ENCODE measurements around the gene ZSWIM8. TPM values are rescaled to one million over a fixed set of nuclear protein-coding genes. Genes with fewer than 3 reads are reported as not detected.

ZSWIM8 gene
- total RNA-seq, 4 donors from 2014 or later: 87.5 to 345 (median 187) TPM

- Histone ChIP-seq H3K4me3 (peak overlapping the region in 1 of 4 donors; percentile 2), H3K27ac (no peak overlapping the region), H3K36me3 (peaks cover 0 to 59% (median 0%) of the 10 kb centered on the region in 3 donors), H3K27me3 (no peaks in the 10 kb centered on the region), H3K9me3 (no peaks in the 10 kb centered on the region), H3K4me1 (peaks cover 0 to 10% (median 0%) of the 10 kb centered on the region in 4 donors)
- DNase-seq: no peak
- TF ChIP-seq, protein P1, sequence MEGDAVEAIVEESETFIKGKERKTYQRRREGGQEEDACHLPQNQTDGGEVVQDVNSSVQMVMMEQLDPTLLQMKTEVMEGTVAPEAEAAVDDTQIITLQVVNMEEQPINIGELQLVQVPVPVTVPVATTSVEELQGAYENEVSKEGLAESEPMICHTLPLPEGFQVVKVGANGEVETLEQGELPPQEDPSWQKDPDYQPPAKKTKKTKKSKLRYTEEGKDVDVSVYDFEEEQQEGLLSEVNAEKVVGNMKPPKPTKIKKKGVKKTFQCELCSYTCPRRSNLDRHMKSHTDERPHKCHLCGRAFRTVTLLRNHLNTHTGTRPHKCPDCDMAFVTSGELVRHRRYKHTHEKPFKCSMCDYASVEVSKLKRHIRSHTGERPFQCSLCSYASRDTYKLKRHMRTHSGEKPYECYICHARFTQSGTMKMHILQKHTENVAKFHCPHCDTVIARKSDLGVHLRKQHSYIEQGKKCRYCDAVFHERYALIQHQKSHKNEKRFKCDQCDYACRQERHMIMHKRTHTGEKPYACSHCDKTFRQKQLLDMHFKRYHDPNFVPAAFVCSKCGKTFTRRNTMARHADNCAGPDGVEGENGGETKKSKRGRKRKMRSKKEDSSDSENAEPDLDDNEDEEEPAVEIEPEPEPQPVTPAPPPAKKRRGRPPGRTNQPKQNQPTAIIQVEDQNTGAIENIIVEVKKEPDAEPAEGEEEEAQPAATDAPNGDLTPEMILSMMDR (IDR thresholded peaks at IDR 0.05): no peak
- no peak for TF ChIP-seq POLR2A (IDR thresholded peaks at IDR 0.05)
Observed at GRCh38 chr10:73807471-73807870, 22.1 kb downstream of the ZSWIM8 start.

DNA sequence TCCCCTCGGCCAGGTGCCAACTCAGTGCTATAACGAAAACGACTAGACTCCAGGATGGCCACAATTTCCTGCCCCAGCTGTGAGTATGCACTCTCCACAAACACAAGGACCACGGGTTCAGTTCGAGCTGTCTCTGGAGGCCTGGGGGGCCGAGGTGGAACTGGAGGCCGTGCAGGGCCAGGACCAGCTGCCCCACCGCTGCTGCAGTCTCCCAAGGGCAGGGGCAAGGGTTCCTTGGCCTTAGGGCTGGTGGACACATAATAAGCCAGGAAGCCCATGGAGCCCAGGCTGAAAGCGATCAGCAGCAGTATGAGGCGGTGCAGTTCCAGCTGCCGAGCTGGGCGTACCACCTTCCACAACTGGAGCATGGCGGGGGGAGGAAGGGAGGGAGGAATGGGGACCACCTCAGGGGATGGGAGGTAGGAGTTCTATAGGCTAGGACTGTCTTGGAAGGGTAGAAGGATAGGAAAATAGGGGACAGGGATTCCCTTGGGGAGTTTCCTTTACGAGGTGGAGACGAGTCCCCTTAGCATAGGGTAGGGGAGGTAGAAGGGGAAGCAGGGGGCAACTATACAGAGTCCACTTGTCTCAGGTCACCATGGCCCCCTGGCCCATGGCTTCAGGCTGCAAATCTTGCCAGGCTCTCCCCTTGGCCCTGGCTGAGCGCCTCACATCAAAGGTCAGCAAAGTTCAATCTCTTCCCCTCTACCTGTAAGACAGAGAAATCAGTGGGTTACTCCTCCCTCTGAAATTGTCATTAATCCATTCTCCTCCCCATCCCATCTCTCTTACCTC is 22.8 kb downstream of the ZSWIM8 start:
- Histone ChIP-seq H3K36me3 (peaks cover 0 to 52% (median 0%) of the 10 kb centered on the region in 3 donors), H3K27ac (no peak overlapping the region), H3K27me3 (no peaks in the 10 kb centered on the region), H3K9me3 (no peaks in the 10 kb centered on the region), H3K4me1 (peaks cover 0 to 10% (median 0%) of the 10 kb centered on the region in 4 donors), H3K4me3 (no peak overlapping the region)
- DNase-seq: no peak
- no peak for TF ChIP-seq POLR2A (IDR thresholded peaks at IDR 0.05)
- TF ChIP-seq, protein P1 (IDR thresholded peaks at IDR 0.05): no peak

DNA sequence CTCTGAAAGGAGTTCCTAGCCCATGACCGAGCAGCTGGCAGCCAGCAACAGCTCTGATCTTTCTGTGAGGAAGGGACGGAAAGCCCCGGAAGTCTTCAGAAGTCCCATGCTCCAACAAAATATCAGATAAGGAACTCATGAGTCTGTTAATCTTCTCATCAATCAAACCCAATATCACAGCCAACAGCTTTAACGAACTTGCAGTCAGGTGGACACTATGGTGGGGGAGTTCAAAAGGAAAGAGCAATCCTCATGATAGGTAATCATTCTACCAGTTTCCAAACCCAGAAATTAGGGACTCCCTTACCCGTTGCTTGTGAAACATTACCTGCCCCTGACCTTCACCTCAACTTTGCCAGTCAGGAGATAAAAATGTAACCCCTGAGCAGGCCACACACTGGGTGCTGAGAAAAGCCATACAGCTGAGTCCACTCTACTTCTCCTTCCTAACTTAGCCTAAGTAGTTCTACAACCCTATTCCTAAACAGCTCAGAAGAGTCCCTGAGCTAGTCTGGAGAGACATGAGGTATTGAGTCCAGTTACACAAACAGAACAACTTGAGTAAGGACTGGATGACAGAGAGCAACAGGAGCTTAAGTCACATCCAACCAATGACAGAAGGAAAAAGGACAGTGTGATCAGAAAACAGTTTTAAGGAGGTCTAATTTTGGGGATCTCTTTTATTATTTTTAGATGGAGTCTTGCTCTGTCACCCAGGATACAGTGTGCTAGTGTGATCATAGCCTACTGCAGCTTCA is 23.8 kb downstream of the ZSWIM8 start:
- H3K36me3 ChIP-seq: peaks cover 0 to 50% (median 0%) of the 10 kb centered on the region in 3 donors
- TF ChIP-seq, protein P1 (IDR thresholded peaks at IDR 0.05): no peak
- no peak for TF ChIP-seq POLR2A (IDR thresholded peaks at IDR 0.05)
- DNase-seq: no peak
- no peak overlapping the region for H3K27ac ChIP-seq
- no peak overlapping the region for H3K4me3 ChIP-seq
- no peaks in the 10 kb centered on the region for H3K9me3 ChIP-seq
- no peaks in the 10 kb centered on the region for H3K27me3 ChIP-seq
- H3K4me1 ChIP-seq: peaks cover 0 to 10% (median 0%) of the 10 kb centered on the region in 4 donors

DNA sequence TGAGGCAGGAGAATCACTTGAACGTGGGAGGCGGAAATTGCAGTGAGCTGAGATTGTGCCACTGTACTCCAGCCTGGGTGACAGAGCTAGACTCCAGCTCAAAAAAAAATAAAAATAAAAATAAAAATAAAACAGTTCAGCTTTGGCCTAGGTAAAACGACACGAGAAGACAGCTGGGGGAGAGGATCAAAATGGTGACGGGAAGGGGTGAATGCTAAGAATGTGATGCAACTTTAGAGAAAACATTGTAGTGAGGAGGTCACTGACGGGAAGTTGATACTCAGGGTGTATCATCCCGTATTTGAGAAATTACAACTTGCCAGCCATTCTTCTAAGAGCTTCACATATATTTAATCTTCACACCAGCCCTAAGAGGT is 24.9 kb downstream of the ZSWIM8 start:
- H3K4me1 ChIP-seq: peaks cover 0 to 10% (median 0%) of the 10 kb centered on the region in 4 donors
- no peak for DNase-seq
- H3K9me3 ChIP-seq: no peaks in the 10 kb centered on the region
- TF ChIP-seq POLR2A (IDR thresholded peaks at IDR 0.05): no peak
- TF ChIP-seq, protein P1 (IDR thresholded peaks at IDR 0.05): no peak
- H3K36me3 ChIP-seq: peaks cover 0 to 50% (median 0%) of the 10 kb centered on the region in 3 donors
- H3K27ac ChIP-seq: peak overlapping the region; percentile 90 to 97 (median 92)
- no peaks in the 10 kb centered on the region for H3K27me3 ChIP-seq
- H3K4me3 ChIP-seq: peak overlapping the region; percentile 77 to 99 (median 90)

- Histone ChIP-seq H3K27ac (peak overlapping the region; percentile 90 to 97 (median 92)), H3K4me3 (peak overlapping the region; percentile 77 to 99 (median 90)), H3K27me3 (no peaks in the 10 kb centered on the region), H3K9me3 (no peaks in the 10 kb centered on the region), H3K4me1 (peaks cover 0 to 10% (median 0%) of the 10 kb centered on the region in 4 donors), H3K36me3 (peaks cover 0 to 49% (median 0%) of the 10 kb centered on the region in 3 donors)
- DNase-seq: peak; percentile 55 to 76 (median 65)
- TF ChIP-seq, protein P1 (IDR thresholded peaks at IDR 0.05): no peak
- no peak for TF ChIP-seq POLR2A (IDR thresholded peaks at IDR 0.05)
Observed at GRCh38 chr10:73810735-73811465, 25.5 kb downstream of the ZSWIM8 start.

Measured in Peyer's patch (tissue), 4 donors.